Aorta (tissue), 5 donors: Measurements from ENCODE around the gene ARHGAP15. TPM values are rescaled to one million over a fixed set of nuclear protein-coding genes. Genes with fewer than 3 reads are reported as not detected.

Experiments used
- ATAC-seq: fragments of 200-7000 bp; cut with Tn5 transposase; one replicate; pipeline ENCODE4 v1.9.1; 2022; ENCODE audit warnings: moderate library complexity; ENCODE audit not compliant: low FRiP score
- DNase-seq, 2 donors: peaks; one replicate each; pipeline ENCODE4 v3.0.0-alpha.2; 2020
- H3K27ac ChIP-seq, 2 donors: one replicate each; pipeline ENCODE4 v1.5.1; 2013; ENCODE audit warnings: low read length in 2 of 2, mild to moderate bottlenecking in 2 of 2, moderate library complexity in 2 of 2, control low read depth in 1 of 2, inconsistent platforms in 1 of 2, low read depth in 1 of 2
- H3K27me3 ChIP-seq, 2 donors: one replicate each; pipeline ENCODE4 v1.6.1; 2013; ENCODE audit warnings: control low read depth in 1 of 2, low read length in 1 of 2, mild to moderate bottlenecking in 1 of 2, moderate library complexity in 1 of 2; ENCODE audit not compliant: insufficient read depth in 2 of 2, control insufficient read depth in 1 of 2
- H3K36me3 ChIP-seq, 2 donors: one replicate each; pipeline ENCODE4 v1.6.1; 2013; ENCODE audit warnings: control low read depth in 1 of 2, low read length in 1 of 2, mild to moderate bottlenecking in 1 of 2; ENCODE audit not compliant: insufficient read depth in 2 of 2, control insufficient read depth in 1 of 2
- H3K4me1 ChIP-seq, 2 donors: one replicate each; pipeline ENCODE4 v1.6.1; 2013; ENCODE audit warnings: low read length in 2 of 2, control low read depth in 1 of 2, mild to moderate bottlenecking in 1 of 2, moderate library complexity in 1 of 2; ENCODE audit not compliant: insufficient read depth in 2 of 2, control insufficient read depth in 1 of 2
- H3K4me3 ChIP-seq, 2 donors: one replicate each; pipeline ENCODE4 v1.5.1; 2013; ENCODE audit warnings: low read length in 2 of 2, control low read depth in 1 of 2, mild to moderate bottlenecking in 1 of 2
- H3K9me3 ChIP-seq: one replicate; pipeline ENCODE4 v1.6.1; 2013; ENCODE audit warnings: mild to moderate bottlenecking, low read length; ENCODE audit not compliant: control insufficient read depth
- WGBS, 2 donors: extraction: QIAGEN DNeasy Blood & Tissue Kit; methylation state at CpG; one replicate each; pipeline ENCODE4 v1.1.7; 2013; 5-methylcytosine and 5-hydroxymethylcytosine counted together
- intact Hi-C, 2 donors: fragments of 100-400 bp; cut with DNase I; formaldehyde crosslinking; loops; one replicate each; pipeline versions ENCODE4 v1.14.2 to v1.15.0; 2022
- polyA plus RNA-seq, 2 donors: library from polyadenylated mRNA; stranded (reverse); fragments of 200-250 nt; gene quantifications; one replicate each; pipeline ENCODE4 v1.2.3, GENCODE V29; 2013
- total RNA-seq, 2 donors: library from RNA; stranded (reverse); fragmentation: NEBNext Ultra II Directional; extraction: Animal tissue kit (Norgen Biotek cat#: 25700); gene quantifications; one replicate each; pipeline ENCODE4 v1.2.1, GENCODE V29; 2021
- donor health status: healthy with polysubstance abuse.
- donor health status: Bipolar disorder and iron deficiency.
- donor health status: DM: no; HTN: no; CAD: no.
- donor health status: DM: no; HTN: no; CAD: no.
- donor health status: DM: yes; HTN: yes; CAD: no.

The ARHGAP15 gene
- total and polyA plus RNA-seq, 4 donors = 9.8 to 26.2 (median 12.8) TPM

DNA sequence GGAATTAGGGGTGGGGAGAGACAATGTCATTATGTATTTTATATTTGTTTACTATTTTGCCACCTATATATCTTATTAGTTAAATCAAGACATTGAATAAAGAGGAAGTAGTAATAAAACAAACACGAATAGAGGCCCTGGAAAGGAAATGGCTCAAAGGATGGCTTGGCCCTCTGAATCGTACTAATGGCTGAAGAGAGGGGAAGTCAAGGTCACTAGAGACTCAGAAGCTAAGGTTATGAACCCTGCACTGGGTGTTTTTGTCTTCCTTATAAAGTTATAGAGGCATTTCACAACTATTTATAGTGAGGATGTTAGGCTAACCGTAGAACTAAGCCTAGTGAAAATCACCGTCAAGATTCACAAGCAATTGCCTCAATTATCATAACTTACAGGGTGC is 685.9 kb downstream of the ARHGAP15 start:
- Histone ChIP-seq H3K27me3 (no peaks in the 10 kb centered on the region), H3K36me3 (no peaks in the 10 kb centered on the region), H3K4me1 (no peaks in the 10 kb centered on the region), H3K27ac (no peak overlapping the region), H3K4me3 (no peak overlapping the region), H3K9me3 (no peaks in the 10 kb centered on the region)
- intact Hi-C loops = no loop called here
- WGBS, 2 donors = 66 to 84% methylated on average over 4 of the region's 4 CpGs
- no peak for DNase-seq
- ATAC-seq = no peak

DNA sequence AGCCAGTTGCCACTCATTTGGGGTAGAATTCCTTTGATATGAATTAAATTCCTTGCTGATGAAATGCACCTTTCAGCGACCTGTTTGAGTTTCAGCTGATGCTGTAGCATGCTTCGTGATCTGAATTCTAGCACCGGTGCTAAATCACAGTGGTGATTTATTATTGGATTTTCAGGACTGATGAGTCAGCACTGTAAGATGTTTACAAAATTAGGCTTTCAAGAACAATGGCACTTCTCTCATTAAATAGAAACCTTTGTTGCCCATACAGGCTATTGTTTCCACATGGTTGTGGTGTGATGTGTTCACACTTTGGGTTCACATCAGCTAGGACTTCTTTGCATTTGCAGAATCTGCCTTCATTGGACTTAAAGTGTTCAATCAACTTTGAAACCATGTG is 687.7 kb downstream of the ARHGAP15 start:
- Histone ChIP-seq H3K9me3 (no peaks in the 10 kb centered on the region), H3K4me3 (no peak overlapping the region), H3K36me3 (no peaks in the 10 kb centered on the region), H3K27ac (no peak overlapping the region), H3K4me1 (no peaks in the 10 kb centered on the region), H3K27me3 (no peaks in the 10 kb centered on the region)
- DNase-seq = no peak
- 73 to 77% methylated on average over 3 of the region's 3 CpGs for WGBS, 2 donors
- ATAC-seq = no peak
- intact Hi-C loops = no loop called here
